Body of pancreas (tissue), 4 donors: Measurements from ENCODE around the gene ISX.

Experiments
- CTCF ChIP-seq, 7 experiments: fragments of 450-650 bp in 4 of 7; fragments of 200-600 bp in 3 of 7; sonication (generic) in 3 of 7; IDR thresholded peaks; one replicate each; pipeline ENCODE4 v1.5.1; 2016 to 2019; ENCODE audit warnings: antibody characterized with exemption in 7 of 7
- POLR2A ChIP-seq, 3 donors: fragments of 450-650 bp; IDR thresholded peaks; one replicate each; pipeline ENCODE4 v1.6.1; 2016; ENCODE audit warnings: antibody characterized with exemption in 3 of 3, mild to moderate bottlenecking in 2 of 3

GRCh38 chr22:35072925-35073324, 7.0 kb downstream of the ISX start:
- TF ChIP-seq POLR2A (IDR thresholded peaks at IDR 0.05) (no peak), CTCF (IDR thresholded peaks at IDR 0.05) (no peak)
